PC-3 (cell line): ENCODE measurements around the gene ADGRD1. TPM values are rescaled to one million over a fixed set of nuclear protein-coding genes. Genes with fewer than 3 reads are reported as not detected.

Experiments
- ATAC-seq: fragments of 200-7000 bp; cut with Tn5 transposase; 2 replicates; pipeline ENCODE4 v1.9.1; 2020; ENCODE audit warnings: mild to moderate bottlenecking, moderate library complexity
- BruUV-seq: library from RNA; stranded (reverse); fragments of 400-500 nt; replicated peaks from 2 replicates; lab custom pipeline; 2021; lab: Mats Ljungman, UMichigan
- CTCF ChIA-PET: fragments of 300-600 bp; sonication (Branson Sonifier 250); formaldehyde crosslinking; loops from one replicate; lab custom pipeline; 2022; ENCODE audit warnings: antibody characterized with exemption; lab: Charles Lee
- POLR2A ChIA-PET: fragments of 300-600 bp; sonication (Branson Sonifier 250); formaldehyde crosslinking; loops from one replicate; lab custom pipeline; 2022; ENCODE audit warnings: antibody characterized with exemption; ENCODE audit not compliant: unreplicated experiment; lab: Charles Lee
- DNase-seq: peaks from one replicate; pipeline ENCODE4 v3.0.0-alpha.2; 2015
- H2AFZ ChIP-seq: fragments of 300-600 bp; sonication (generic); 2 replicates; pipeline ENCODE4 v1.6.0; 2016; ENCODE audit warnings: antibody characterized with exemption, low read length
- H3F3A ChIP-seq: fragments of 300-600 bp; sonication (generic); one replicate; pipeline ENCODE4 v1.6.0; 2017; ENCODE audit warnings: antibody characterized with exemption, low read length, control low read depth, mild to moderate bottlenecking; ENCODE audit not compliant: unreplicated experiment
- H3K27ac ChIP-seq: fragments of 300-600 bp; sonication (generic); 2 replicates; pipeline ENCODE4 v1.5.1; 2016; ENCODE audit warnings: mild to moderate bottlenecking, low read length
- H3K27me3 ChIP-seq: fragments of 300-600 bp; sonication (generic); 2 replicates; pipeline ENCODE4 v1.6.1; 2016; ENCODE audit warnings: low read length, mixed read lengths
- H3K36me3 ChIP-seq: fragments of 300-600 bp; sonication (generic); 2 replicates; pipeline ENCODE4 v1.6.1; 2016; ENCODE audit warnings: low read depth, mixed run types, low read length, mixed read lengths
- H3K4me1 ChIP-seq: fragments of 300-600 bp; sonication (generic); 2 replicates; pipeline ENCODE4 v1.5.1; 2016; ENCODE audit warnings: low read length; ENCODE audit not compliant: insufficient read depth
- H3K4me2 ChIP-seq: fragments of 300-600 bp; sonication (generic); 2 replicates; pipeline ENCODE4 v1.6.0; 2016; ENCODE audit warnings: low read length
- H3K4me3 ChIP-seq: fragments of 300-600 bp; sonication (generic); 2 replicates; pipeline ENCODE4 v1.5.1; 2016; ENCODE audit warnings: mild to moderate bottlenecking, low read length, mixed read lengths
- H3K79me2 ChIP-seq: fragments of 300-600 bp; sonication (generic); 2 replicates; pipeline ENCODE4 v1.6.1; 2017; ENCODE audit warnings: low read length, mixed read lengths
- H3K9ac ChIP-seq: fragments of 300-600 bp; sonication (generic); 2 replicates; pipeline ENCODE4 v1.6.0; 2016; ENCODE audit warnings: mild to moderate bottlenecking, low read length
- H3K9me2 ChIP-seq: fragments of 300-600 bp; sonication (generic); replicated peaks from 2 replicates; pipeline ENCODE4 v1.6.1; 2016; ENCODE audit warnings: mixed run types, low read length, mixed read lengths
- H3K9me3 ChIP-seq: fragments of 300-600 bp; sonication (generic); 2 replicates; pipeline ENCODE4 v1.6.1; 2016; ENCODE audit warnings: low read length, mixed read lengths
- H4K20me1 ChIP-seq: fragments of 300-600 bp; sonication (generic); 2 replicates; pipeline ENCODE4 v1.6.1; 2016; ENCODE audit warnings: low read length, mixed read lengths
- EZH2 ChIP-seq: fragments of 300-600 bp; sonication (generic); IDR thresholded peaks from one replicate; pipeline ENCODE4 v1.6.1; 2017; ENCODE audit warnings: antibody characterized with exemption, mild to moderate bottlenecking, low read length; ENCODE audit not compliant: unreplicated experiment
- EZH2phosphoT487 ChIP-seq: fragments of 300-600 bp; sonication (generic); IDR thresholded peaks from 2 replicates; pipeline ENCODE4 v1.6.1; 2018; ENCODE audit warnings: mild to moderate bottlenecking, antibody characterized with exemption, low read length, borderline replicate concordance
- intact Hi-C: fragments of 100-400 bp; cut with micrococcal nuclease; formaldehyde crosslinking; loops from 2 replicates; pipeline ENCODE4 v1.9.0; 2023
- total RNA-seq: library from RNA; depleted of rRNA; stranded (reverse); fragments of >200 nt; gene quantifications from 2 replicates; pipeline ENCODE4 v1.2.3, GENCODE V29; 2014
- TF ChIP-seq, protein P1 (sequence below): fragments of 300-600 bp; sonication (generic); conservative IDR thresholded peaks from 2 replicates; pipeline ENCODE4 v1.5.1; 2017; ENCODE audit warnings: antibody characterized with exemption, low read depth, mild to moderate bottlenecking, low read length

ADGRD1 gene
- total RNA-seq, 1 experiment from 2014 or later = 0.18 TPM

DNA sequence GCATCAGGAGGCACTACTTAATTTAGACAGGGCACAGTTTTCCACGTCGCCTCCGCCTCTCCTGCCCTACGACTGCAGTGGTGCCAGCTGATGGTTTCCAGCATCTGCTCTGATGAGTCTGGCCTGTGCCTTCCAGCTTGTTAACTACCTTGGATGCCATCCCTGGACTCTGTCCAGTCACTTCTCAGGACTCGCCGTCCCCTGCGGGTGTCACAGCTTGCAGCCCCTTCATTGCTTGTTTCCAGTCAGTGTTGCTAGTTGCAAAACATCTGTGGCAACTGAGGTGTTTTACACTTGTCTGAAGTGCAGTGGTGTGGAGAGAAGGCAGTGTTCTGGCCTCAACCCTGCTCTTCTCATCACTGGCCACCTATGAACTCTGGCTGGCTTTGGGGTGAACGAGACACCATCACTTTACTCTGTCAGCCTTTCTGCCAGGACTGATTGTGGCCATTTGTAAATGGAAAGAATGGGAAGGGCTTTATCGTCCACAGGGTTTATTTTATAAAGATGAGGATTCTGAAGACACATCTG is 8.3 kb downstream of the ADGRD1 start:
- CTCF ChIA-PET = no interaction called here
- H4K20me1 ChIP-seq = no peaks in the 10 kb centered on the region
- H3K4me3 ChIP-seq = no peak overlapping the region
- H3K36me3 ChIP-seq = no peaks in the 10 kb centered on the region
- no peaks in the 10 kb centered on the region for H3K4me1 ChIP-seq
- no peak overlapping the region for H2AFZ ChIP-seq
- TF ChIP-seq, protein P1, sequence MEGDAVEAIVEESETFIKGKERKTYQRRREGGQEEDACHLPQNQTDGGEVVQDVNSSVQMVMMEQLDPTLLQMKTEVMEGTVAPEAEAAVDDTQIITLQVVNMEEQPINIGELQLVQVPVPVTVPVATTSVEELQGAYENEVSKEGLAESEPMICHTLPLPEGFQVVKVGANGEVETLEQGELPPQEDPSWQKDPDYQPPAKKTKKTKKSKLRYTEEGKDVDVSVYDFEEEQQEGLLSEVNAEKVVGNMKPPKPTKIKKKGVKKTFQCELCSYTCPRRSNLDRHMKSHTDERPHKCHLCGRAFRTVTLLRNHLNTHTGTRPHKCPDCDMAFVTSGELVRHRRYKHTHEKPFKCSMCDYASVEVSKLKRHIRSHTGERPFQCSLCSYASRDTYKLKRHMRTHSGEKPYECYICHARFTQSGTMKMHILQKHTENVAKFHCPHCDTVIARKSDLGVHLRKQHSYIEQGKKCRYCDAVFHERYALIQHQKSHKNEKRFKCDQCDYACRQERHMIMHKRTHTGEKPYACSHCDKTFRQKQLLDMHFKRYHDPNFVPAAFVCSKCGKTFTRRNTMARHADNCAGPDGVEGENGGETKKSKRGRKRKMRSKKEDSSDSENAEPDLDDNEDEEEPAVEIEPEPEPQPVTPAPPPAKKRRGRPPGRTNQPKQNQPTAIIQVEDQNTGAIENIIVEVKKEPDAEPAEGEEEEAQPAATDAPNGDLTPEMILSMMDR = no peak
- TF ChIP-seq EZH2 (no peak), EZH2phosphoT487 (no peak)
- no peak for ATAC-seq
- BruUV-seq = no TSS peak
- POLR2A ChIA-PET = no interaction called here
- H3F3A ChIP-seq = no peaks in the 10 kb centered on the region
- no peak overlapping the region for H3K27ac ChIP-seq
- H3K79me2 ChIP-seq = no peaks in the 10 kb centered on the region
- peaks cover 6% of the 10 kb centered on the region; the same call in 1 of the 2 replicates for H3K9me3 ChIP-seq
- H3K27me3 ChIP-seq = peaks cover 92% of the 10 kb centered on the region
- no peak overlapping the region for H3K4me2 ChIP-seq
- intact Hi-C loops = no loop called here
- H3K9ac ChIP-seq = no peak overlapping the region
- DNase-seq = no peak
- H3K9me2 ChIP-seq = no peaks in the 10 kb centered on the region

DNA sequence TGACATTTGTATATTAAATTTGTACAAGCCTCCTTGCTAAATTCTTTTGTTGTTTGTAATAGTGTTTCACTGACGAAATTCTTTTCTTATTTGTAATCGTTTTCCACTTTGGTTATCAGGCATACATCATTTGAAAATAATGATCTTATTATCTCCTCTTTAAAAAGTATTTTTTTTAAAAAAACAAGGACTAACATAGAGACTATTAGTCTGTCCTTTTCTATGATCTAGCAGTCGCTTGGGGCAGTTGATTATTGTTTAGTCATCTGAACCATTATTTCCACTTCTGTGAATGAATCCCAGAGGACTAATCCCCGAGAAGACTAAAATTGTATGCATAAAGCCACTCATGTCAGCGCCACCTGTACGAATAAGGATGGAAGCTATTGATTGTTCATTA is 11.5 kb downstream of the ADGRD1 start:
- BruUV-seq = no TSS peak
- CTCF ChIA-PET = no interaction called here
- TF ChIP-seq EZH2 (no peak), EZH2phosphoT487 (no peak)
- TF ChIP-seq, protein P1 = no peak

DNA sequence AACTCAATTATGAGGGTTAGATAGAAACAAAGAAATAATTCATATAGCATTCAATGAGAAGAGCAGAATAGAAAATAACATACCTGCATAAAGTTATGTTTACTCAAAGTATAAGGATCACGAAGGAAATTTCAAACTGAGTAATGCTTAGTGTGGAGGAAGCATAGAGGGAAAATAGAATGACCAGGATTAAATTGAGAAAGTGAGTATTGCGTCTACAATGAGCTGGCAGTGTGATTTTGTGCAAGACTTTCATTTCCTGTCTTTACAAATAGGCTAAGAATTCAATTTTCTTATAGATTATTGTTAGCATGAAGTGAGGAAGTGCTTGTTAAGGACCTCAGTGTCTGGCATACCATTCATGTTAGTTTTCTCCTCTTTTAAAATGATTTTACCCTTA is 12.0 kb downstream of the ADGRD1 start:
- H3K9me3 ChIP-seq = no peaks in the 10 kb centered on the region; the same call in 1 of the 2 replicates
- H3K79me2 ChIP-seq = no peaks in the 10 kb centered on the region
- H3K4me3 ChIP-seq = no peak overlapping the region
- no peak overlapping the region for H3K9ac ChIP-seq
- ATAC-seq (no peak), DNase-seq (no peak)
- POLR2A ChIA-PET = no interaction called here
- CTCF ChIA-PET = no interaction called here
- no peak overlapping the region for H3K4me2 ChIP-seq
- H4K20me1 ChIP-seq = no peaks in the 10 kb centered on the region
- H3K9me2 ChIP-seq = no peaks in the 10 kb centered on the region
- TF ChIP-seq EZH2phosphoT487 (no peak), EZH2 (no peak)
- TF ChIP-seq, protein P1 = no peak
- no peaks in the 10 kb centered on the region for H3K4me1 ChIP-seq
- no TSS peak for BruUV-seq
- intact Hi-C loops = no loop called here
- H3K27ac ChIP-seq = no peak overlapping the region
- H3F3A ChIP-seq = no peaks in the 10 kb centered on the region
- H3K27me3 ChIP-seq = peaks cover 96% of the 10 kb centered on the region
- H2AFZ ChIP-seq = no peak overlapping the region
- H3K36me3 ChIP-seq = no peaks in the 10 kb centered on the region

More for the DNA sequence above, 11.5 kb downstream of the ADGRD1 start:
- Histone ChIP-seq H3K4me2 (no peak overlapping the region), H3K9me2 (no peaks in the 10 kb centered on the region), H3K4me1 (no peaks in the 10 kb centered on the region), H3K27me3 (peaks cover 94% of the 10 kb centered on the region), H4K20me1 (no peaks in the 10 kb centered on the region), H2AFZ (no peak overlapping the region), H3F3A (no peaks in the 10 kb centered on the region), H3K27ac (no peak overlapping the region), H3K4me3 (no peak overlapping the region), H3K36me3 (no peaks in the 10 kb centered on the region), H3K79me2 (no peaks in the 10 kb centered on the region), H3K9me3 (no peaks in the 10 kb centered on the region; the same call in 1 of the 2 replicates), H3K9ac (no peak overlapping the region)
- intact Hi-C loops = no loop called here
- POLR2A ChIA-PET = no interaction called here
- ATAC-seq (no peak), DNase-seq (no peak)
